C4-2B (cell line): ENCODE measurements around the gene RBFOX2.

ENCODE experiments used
- ZFX ChIP-seq: fragments of 450-650 bp; IDR thresholded peaks from 2 replicates; pipeline ENCODE4 v1.6.1; 2017
- TF ChIP-seq, protein P1 (sequence below): fragments of 450-650 bp; conservative IDR thresholded peaks from 2 replicates; pipeline ENCODE4 v1.5.1; 2017; ENCODE audit warnings: mild to moderate bottlenecking

DNA sequence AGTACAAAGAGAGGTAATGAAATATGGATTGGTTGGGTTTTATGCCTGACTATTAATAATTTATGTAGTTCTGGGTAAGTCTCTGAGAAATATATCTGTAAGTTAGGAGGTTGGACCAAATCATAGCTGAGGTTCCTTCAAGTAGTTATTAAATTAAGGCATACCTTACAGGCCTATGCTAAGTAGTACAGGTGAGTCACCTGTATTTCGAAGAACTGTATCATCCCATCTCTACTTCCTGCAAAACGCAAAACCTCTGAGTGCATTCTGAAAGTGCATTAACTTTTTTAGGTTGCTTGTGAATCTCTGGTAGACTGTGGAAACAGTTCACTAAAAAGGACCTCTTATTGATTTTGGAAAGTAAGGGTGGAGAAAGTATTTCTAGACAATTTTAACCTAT is 273.9 kb downstream of the RBFOX2 start:
- TF ChIP-seq, protein P1, sequence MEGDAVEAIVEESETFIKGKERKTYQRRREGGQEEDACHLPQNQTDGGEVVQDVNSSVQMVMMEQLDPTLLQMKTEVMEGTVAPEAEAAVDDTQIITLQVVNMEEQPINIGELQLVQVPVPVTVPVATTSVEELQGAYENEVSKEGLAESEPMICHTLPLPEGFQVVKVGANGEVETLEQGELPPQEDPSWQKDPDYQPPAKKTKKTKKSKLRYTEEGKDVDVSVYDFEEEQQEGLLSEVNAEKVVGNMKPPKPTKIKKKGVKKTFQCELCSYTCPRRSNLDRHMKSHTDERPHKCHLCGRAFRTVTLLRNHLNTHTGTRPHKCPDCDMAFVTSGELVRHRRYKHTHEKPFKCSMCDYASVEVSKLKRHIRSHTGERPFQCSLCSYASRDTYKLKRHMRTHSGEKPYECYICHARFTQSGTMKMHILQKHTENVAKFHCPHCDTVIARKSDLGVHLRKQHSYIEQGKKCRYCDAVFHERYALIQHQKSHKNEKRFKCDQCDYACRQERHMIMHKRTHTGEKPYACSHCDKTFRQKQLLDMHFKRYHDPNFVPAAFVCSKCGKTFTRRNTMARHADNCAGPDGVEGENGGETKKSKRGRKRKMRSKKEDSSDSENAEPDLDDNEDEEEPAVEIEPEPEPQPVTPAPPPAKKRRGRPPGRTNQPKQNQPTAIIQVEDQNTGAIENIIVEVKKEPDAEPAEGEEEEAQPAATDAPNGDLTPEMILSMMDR = no peak
- TF ChIP-seq ZFX = no peak
